Measurements from ENCODE around the gene SIGLECL1. TPM values are rescaled to one million over a fixed set of nuclear protein-coding genes. Genes with fewer than 3 reads are reported as not detected.

Gene SIGLECL1
- total RNA-seq: not detected in 2 replicates

GRCh38 chr19:51250786-51251467 is at the start of gene SIGLECL1:
TSS of gene SIGLECL1 (plus strand) at chr19:51251080. CDS start at chr19:51264073, 12,993 bp downstream.

GRCh38 chr19:51224898-51225393 is 25.9 kb upstream of the SIGLECL1 start, which contains the start of gene CD33:
TSS of gene CD33 (plus strand) at chr19:51225080. CDS start at chr19:51225119, 39 bp downstream.

GRCh38 chr19:51311351-51312257 is 60.7 kb downstream of the SIGLECL1 start, which contains the start of gene IGLON5:
TSS of gene IGLON5 (plus strand) at chr19:51311644. CDS start at chr19:51311848, 204 bp downstream.

Small RNA genes lying within 50 kb of the gene (small RNA-seq; reads per million reads assigned to genes)
- not detected for gene MIR8074

Other genes with a start within 250 kb of the SIGLECL1 start
- not detected in 2 replicates for gene KLK8, start 249.5 kb upstream of the SIGLECL1 start, total RNA-seq
- gene KLK10, start 231.4 kb upstream of the SIGLECL1 start, total RNA-seq: not detected in 2 replicates
- not detected in 2 replicates for gene KLK11, start 224.5 kb upstream of the SIGLECL1 start, total RNA-seq
- not detected in 2 replicates for gene KLK12, start 216.1 kb upstream of the SIGLECL1 start, total RNA-seq
- not detected in 2 replicates for gene KLK13, start 186.0 kb upstream of the SIGLECL1 start, total RNA-seq
- not detected in 2 replicates for gene KLK14, start 168.2 kb upstream of the SIGLECL1 start, total RNA-seq
- gene CTU1, start 142.7 kb upstream of the SIGLECL1 start, total RNA-seq: 5.6 and 6.9 TPM in 2 replicates
- gene SIGLEC9, start 126.2 kb upstream of the SIGLECL1 start, total RNA-seq: not detected in 2 replicates
- not detected in 2 replicates for gene SIGLEC7, start 108.8 kb upstream of the SIGLECL1 start, total RNA-seq
- gene CD33, start 26.0 kb upstream of the SIGLECL1 start, total RNA-seq: not detected in 2 replicates
- not detected in 2 replicates for gene IGLON5, start 60.6 kb downstream of the SIGLECL1 start, total RNA-seq
- 0.19 and 0.33 TPM in 2 replicates for gene VSIG10L, start 91.1 kb downstream of the SIGLECL1 start, total RNA-seq
- gene ETFB, start 115.3 kb downstream of the SIGLECL1 start, total RNA-seq: 58.4 and 87.9 TPM in 2 replicates
- gene CLDND2, start 117.9 kb downstream of the SIGLECL1 start, total RNA-seq: not detected in 2 replicates
- not detected in 2 replicates for gene NKG7, start 121.6 kb downstream of the SIGLECL1 start, total RNA-seq
- gene LIM2, start 136.9 kb downstream of the SIGLECL1 start, total RNA-seq: not detected in 2 replicates
- not detected in 2 replicates for gene C19orf84, start 139.5 kb downstream of the SIGLECL1 start, total RNA-seq
- not detected in 2 replicates for gene SIGLEC10, start 166.6 kb downstream of the SIGLECL1 start, total RNA-seq
- not detected in 2 replicates for gene SIGLEC8, start 207.4 kb downstream of the SIGLECL1 start, total RNA-seq
- not detected in 2 replicates for gene CEACAM18, start 227.5 kb downstream of the SIGLECL1 start, total RNA-seq

Measured in vein endothelial cell (primary cell).